ENCODE results near the gene UFM1.

GRCh38 chr13:38412266-38412665 lies 62.6 kb downstream of the UFM1 start:
- TF ChIP-seq EZH2 (IDR thresholded peaks at IDR 0.05) (no peak), POLR2AphosphoS5 (IDR thresholded peaks at IDR 0.05; ENCODE audit: borderline replicate concordance, low read depth, low read length) (no peak), FOXP2 (optimal IDR thresholded peaks at IDR 0.05; ENCODE audit: control extremely low read depth, extremely low read length, insufficient read depth) (no peak)
